ENCODE results near the gene KCNN4.
"Not testable (repeated sequence)": the region's sequence is repeated elsewhere in the genome, so short reads cannot be mapped to it uniquely, and the experiment has no call there.

Gene KCNN4

DNA sequence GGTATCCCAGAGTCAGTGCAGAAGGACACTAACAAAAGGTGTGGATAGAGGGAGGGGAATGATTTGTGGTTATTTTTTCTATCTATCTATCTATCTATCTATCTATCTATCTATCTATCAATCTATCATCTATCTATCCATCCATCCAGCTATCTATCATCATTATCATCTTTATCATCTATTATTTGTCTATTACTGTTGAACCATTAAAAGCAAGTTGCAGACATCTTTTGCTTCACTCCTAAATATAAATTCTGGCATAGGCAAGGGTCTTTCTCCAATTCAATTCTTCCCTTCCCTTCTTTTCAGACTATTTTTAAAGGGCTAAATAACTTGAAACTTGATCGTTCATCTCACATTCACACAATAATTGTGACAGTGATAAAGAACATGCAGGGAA is 31.5 kb upstream of the KCNN4 start:
- 0 out of 2 replicates have a peak, but pooled peaks cover 2% of the 10 kb centered on the region for H3K27me3 ChIP-seq (ENCODE audit: insufficient read depth, low read length)
- H3K9ac ChIP-seq (ENCODE audit: low read depth, low read length): no peak overlapping the region
- no peaks in the 10 kb centered on the region for H3K9me3 ChIP-seq (ENCODE audit: insufficient read depth, low read depth, low read length)
- H3K27ac ChIP-seq (ENCODE audit: low read depth, low read length): no peak overlapping the region
- no peaks in the 10 kb centered on the region for H3K36me3 ChIP-seq (ENCODE audit: insufficient read depth, low read length)
- 94% methylated on average over 1 of the region's 1 CpG for WGBS
- H3K4me3 ChIP-seq (ENCODE audit: low read length): no peak overlapping the region
- no peaks in the 10 kb centered on the region for H3K4me1 ChIP-seq (ENCODE audit: insufficient read depth, low read length)

DNA sequence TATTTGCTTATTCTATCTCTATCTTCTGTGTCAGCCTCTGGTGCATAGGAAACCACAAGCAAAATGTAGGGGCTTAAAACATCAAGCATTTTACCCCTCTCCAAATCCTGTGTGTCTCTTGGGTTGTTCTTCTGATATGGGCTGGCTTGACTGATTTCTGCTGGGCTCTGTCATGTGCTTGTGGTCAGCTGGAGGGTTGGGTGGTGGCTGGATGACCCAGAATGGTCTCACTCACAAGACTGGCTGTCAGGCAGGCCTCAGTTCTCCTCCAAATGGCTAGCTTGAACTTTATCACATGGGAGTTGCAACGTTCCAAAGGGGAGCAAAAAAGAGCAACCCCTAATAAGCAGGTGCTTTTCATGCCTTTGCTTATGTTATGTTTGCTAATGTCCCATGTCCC is 31.1 kb upstream of the KCNN4 start:
- H3K4me1 ChIP-seq (ENCODE audit: insufficient read depth, low read length): no peaks in the 10 kb centered on the region
- H3K4me3 ChIP-seq (ENCODE audit: low read length): no peak overlapping the region
- H3K9ac ChIP-seq (ENCODE audit: low read depth, low read length): no peak overlapping the region
- no peaks in the 10 kb centered on the region for H3K9me3 ChIP-seq (ENCODE audit: insufficient read depth, low read depth, low read length)
- H3K36me3 ChIP-seq (ENCODE audit: insufficient read depth, low read length): no peaks in the 10 kb centered on the region
- WGBS: 36% methylated on average over 1 of the region's 1 CpG
- H3K27ac ChIP-seq (ENCODE audit: low read depth, low read length): no peak overlapping the region
- H3K27me3 ChIP-seq (ENCODE audit: insufficient read depth, low read length): 0 out of 2 replicates have a peak, but pooled peaks cover 2% of the 10 kb centered on the region

DNA sequence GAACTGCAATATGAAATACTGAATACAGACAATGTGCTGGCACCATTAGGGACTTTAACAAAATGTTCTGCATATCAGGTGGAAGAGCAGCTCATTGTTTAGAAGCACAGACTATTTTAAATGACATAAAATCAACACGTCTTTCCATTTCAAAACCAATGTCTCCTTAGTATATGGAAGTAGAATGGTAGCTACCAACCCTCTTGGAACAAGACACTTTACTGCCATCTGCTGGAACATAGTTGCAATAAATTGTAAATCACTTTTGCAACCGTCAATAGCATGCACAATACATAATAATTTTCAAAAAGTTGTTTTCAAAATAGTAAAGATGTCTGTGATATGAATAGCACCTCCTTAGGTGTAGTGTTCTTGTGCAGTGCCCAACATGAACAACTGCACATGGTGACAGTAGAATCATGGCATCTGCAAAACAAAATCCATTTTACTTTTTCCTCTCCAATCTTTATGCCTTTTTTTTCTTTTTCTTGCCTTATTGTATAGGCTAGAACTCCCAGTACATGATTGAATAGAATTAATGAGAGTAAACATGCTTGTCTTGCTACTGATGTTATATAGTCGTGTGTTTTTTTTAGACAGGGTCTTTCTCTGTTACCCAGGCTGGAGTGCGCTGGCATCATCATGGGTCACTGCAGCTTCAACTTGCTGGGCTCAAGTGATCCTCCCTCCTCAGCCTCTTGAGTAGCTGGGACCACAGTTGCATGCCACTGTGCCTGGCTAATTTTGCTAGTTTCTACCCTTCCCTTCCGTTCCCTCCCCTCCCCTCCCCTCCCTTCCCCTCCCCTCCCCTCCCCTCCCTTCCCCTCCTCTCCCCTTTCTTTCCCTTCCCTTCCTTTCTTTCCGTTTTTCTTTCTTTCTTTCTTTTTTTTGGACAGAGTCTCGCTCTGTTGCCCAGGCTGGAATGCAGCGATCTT is 29.3 kb upstream of the KCNN4 start:
- Histone ChIP-seq H3K27ac (ENCODE audit: low read depth, low read length) (no peak overlapping the region), H3K27me3 (ENCODE audit: insufficient read depth, low read length) (0 out of 2 replicates have a peak, but pooled peaks cover 2% of the 10 kb centered on the region), H3K4me3 (ENCODE audit: low read length) (no peak overlapping the region), H3K9me3 (ENCODE audit: insufficient read depth, low read depth, low read length) (no peaks in the 10 kb centered on the region), H3K9ac (ENCODE audit: low read depth, low read length) (no peak overlapping the region), H3K36me3 (ENCODE audit: insufficient read depth, low read length) (no peaks in the 10 kb centered on the region), H3K4me1 (ENCODE audit: insufficient read depth, low read length) (no peaks in the 10 kb centered on the region)
- WGBS: 45% methylated on average over 5 of the region's 8 CpGs

DNA sequence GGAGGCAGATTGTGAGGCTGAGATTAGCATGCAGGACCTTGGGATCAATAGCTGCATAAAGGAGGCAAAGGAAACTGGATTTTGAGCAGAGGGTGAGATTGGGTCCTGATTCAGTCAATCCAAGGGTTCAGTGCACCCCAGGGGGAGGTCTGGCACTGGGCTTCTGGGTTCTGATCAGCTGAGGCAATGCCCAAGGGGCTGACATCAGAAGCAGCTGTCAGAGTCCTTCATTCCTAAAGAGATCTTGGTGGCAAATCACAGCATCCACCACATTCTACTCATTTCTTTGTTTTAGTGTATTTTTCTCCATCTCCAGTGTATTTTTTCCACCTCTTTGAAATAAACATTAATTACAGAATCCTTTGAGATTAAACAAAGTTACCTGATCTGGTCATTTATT is 26.9 kb upstream of the KCNN4 start:
- Histone ChIP-seq H3K27ac (ENCODE audit: low read depth, low read length) (no peak overlapping the region), H3K4me1 (ENCODE audit: insufficient read depth, low read length) (no peaks in the 10 kb centered on the region), H3K9ac (ENCODE audit: low read depth, low read length) (no peak overlapping the region), H3K9me3 (ENCODE audit: insufficient read depth, low read depth, low read length) (no peaks in the 10 kb centered on the region), H3K4me3 (ENCODE audit: low read length) (no peak overlapping the region), H3K36me3 (ENCODE audit: insufficient read depth, low read length) (no peaks in the 10 kb centered on the region), H3K27me3 (ENCODE audit: insufficient read depth, low read length) (no peaks in the 10 kb centered on the region)

DNA sequence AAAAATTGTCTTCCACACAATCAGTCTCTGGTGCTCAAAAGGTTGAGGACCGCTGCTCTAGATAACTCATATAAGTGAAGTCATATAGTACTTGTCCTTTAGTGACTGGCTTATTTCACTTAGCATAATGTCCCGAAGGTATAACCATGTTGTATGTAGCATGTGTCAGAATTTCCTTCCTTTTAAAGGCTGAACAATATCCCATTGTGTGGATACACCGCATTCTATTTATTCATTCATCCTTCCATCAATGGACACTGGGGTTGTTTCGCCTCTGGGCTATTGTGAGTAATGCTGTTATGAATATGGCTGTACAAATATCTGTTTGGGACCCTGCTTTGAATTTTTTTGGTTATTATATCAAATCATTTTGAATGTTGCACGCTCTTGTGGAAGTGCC is 26.1 kb upstream of the KCNN4 start:
- no peaks in the 10 kb centered on the region for H3K36me3 ChIP-seq (ENCODE audit: insufficient read depth, low read length)
- no peak overlapping the region for H3K27ac ChIP-seq (ENCODE audit: low read depth, low read length)
- H3K9ac ChIP-seq (ENCODE audit: low read depth, low read length): no peak overlapping the region
- no peaks in the 10 kb centered on the region for H3K27me3 ChIP-seq (ENCODE audit: insufficient read depth, low read length)
- H3K9me3 ChIP-seq (ENCODE audit: insufficient read depth, low read depth, low read length): no peaks in the 10 kb centered on the region
- WGBS: 100% methylated on average over 3 of the region's 5 CpGs
- no peak overlapping the region for H3K4me3 ChIP-seq (ENCODE audit: low read length)
- H3K4me1 ChIP-seq (ENCODE audit: insufficient read depth, low read length): no peaks in the 10 kb centered on the region

DNA sequence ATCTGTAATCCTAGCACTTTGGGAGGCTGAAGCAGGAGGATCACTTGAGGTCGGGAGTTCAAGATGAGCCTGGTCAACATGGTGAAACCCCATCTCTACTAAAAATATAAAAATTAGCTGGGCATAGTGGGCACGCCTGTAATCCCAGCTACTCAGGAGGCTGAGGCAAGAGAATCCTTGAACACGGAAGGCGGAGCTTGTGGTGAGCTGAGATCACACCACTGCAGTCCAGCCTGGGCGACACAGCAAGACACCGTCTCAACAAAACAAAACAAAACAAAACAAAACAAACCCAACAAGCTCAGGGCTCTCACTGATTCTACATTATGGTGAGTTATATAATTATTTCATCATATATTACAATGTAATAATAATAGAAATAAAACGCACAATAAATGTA is 25.6 kb upstream of the KCNN4 start:
- WGBS: 89% methylated on average over 7 of the region's 7 CpGs

DNA sequence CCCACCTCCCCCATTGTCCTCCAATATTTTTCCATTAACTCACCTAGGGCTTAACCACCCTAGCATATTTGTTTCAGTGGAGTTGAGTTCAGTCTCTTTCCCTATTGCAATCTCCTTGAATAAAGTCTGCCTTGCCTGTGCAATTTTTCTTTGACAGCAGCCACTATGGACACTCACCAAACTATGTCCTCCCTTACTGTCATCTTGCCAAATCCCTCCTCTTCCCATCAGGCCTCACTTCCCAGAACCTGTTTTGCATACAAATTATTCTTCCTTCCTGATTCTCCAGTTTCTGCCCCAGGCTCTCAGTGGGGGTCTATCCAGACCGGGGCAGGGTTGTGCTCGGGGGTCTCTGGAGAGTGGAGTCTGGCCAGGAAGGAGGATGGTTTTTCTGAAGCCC is 23.7 kb upstream of the KCNN4 start:
- Histone ChIP-seq H3K9ac (ENCODE audit: low read depth, low read length) (no peak overlapping the region), H3K4me1 (ENCODE audit: insufficient read depth, low read length) (no peaks in the 10 kb centered on the region), H3K4me3 (ENCODE audit: low read length) (no peak overlapping the region), H3K27ac (ENCODE audit: low read depth, low read length) (no peak overlapping the region), H3K27me3 (ENCODE audit: insufficient read depth, low read length) (peaks cover 11% of the 10 kb centered on the region), H3K9me3 (ENCODE audit: insufficient read depth, low read depth, low read length) (no peaks in the 10 kb centered on the region), H3K36me3 (ENCODE audit: insufficient read depth, low read length) (no peaks in the 10 kb centered on the region)
- 49% methylated on average over 2 of the region's 2 CpGs for WGBS

More for the DNA sequence above, 25.6 kb upstream of the KCNN4 start:
- H3K36me3 ChIP-seq (ENCODE audit: insufficient read depth, low read length); H3K27ac ChIP-seq (ENCODE audit: low read depth, low read length); H3K4me1 ChIP-seq (ENCODE audit: insufficient read depth, low read length); H3K9ac ChIP-seq (ENCODE audit: low read depth, low read length); H3K9me3 ChIP-seq (ENCODE audit: insufficient read depth, low read depth, low read length); H3K4me3 ChIP-seq (ENCODE audit: low read length); H3K27me3 ChIP-seq (ENCODE audit: insufficient read depth, low read length): not testable (repeated sequence)

DNA sequence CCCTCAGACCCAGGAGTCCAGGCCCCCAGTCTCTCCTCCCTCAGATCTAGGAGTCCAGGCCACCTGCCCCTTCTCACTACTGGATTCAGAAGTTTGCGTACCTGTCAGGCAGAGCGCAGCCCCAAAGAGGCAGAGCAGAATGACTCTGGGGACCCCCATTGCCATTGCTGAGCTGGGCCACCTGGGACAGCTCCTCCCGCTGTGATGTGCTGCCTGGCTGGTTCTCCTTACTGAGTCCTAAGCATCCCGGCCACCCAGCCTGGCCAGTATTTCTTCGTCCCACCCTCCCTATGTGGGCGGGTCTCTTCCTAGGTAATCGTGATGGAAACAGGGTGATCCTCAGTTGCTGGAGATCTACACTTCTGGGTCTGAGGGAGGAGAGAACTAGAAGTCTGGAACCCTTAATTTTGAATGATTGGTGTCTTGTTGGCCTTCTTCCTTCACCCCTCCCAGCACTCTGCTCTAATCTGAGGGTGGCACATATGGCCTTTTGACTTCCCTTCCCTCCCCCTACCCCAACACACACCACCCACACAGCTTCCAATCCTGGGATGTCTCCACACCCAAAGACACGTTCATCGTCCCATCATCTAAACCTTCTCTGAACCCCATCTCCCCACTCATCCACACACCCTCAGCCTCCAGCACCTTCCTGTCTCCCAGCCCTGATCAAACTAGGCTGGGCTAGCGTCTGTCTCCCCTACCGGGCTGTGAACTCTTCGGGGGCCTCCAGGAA is 21.6 kb upstream of the KCNN4 start, which contains the start of gene LYPD5:
Gene LYPD5, minus strand, starts transcription at position 232 of the 736 bp plus-strand sequence. Its CDS starts 67 bp downstream, at position 165.
- H3K4me3 ChIP-seq (ENCODE audit: low read length): no peak within 1 kb of the TSS
- no peaks in the 10 kb centered on the region for H3K36me3 ChIP-seq (ENCODE audit: insufficient read depth, low read length)
- 63% methylated on average over 12 of the region's 12 CpGs for WGBS
- peaks cover 32% of the 10 kb centered on the region for H3K27me3 ChIP-seq (ENCODE audit: insufficient read depth, low read length)
- H3K4me1 ChIP-seq (ENCODE audit: insufficient read depth, low read length): no peaks in the 10 kb centered on the region
- no peak within 1 kb of the TSS for H3K27ac ChIP-seq (ENCODE audit: low read depth, low read length)
- H3K9ac ChIP-seq (ENCODE audit: low read depth, low read length): no peak within 1 kb of the TSS
- no peaks in the 10 kb centered on the region for H3K9me3 ChIP-seq (ENCODE audit: insufficient read depth, low read depth, low read length)

DNA sequence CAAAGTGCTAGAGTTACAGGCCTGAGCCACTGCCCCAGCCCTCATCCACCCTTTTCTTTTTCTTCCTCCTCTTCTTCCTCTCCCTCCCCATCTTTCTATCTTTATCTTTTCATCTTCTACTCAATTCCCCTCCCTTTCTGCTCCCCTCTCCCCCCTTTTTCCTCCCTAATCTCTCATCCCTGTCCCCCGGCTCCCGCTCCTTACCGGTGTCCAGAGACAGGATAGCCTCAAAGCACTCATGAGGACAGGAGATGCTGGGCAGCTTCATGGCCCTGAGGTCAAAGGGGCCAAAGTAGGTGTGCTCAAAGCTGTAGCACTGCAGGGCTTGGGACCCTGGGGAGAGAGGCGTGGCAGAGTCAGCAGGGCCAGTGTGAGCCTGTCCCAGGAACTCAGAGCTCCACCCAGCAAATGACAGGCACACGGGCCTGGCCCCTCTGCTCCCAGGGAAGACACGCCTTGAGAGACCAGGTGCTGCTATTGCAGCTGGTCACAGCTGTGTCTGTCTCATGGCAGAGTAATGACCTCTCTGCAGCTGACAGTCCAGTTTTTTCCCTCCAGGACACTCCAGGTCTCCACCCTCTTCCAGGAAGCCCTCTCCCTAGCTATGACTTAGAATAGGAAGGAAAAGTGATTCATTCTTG is 18.8 kb upstream of the KCNN4 start:
- 61% methylated on average over 6 of the region's 6 CpGs for WGBS
- peak overlapping the region; percentile 65; the same call in 1 of the 2 replicates for H3K4me3 ChIP-seq (ENCODE audit: low read length)
- H3K9ac ChIP-seq (ENCODE audit: low read depth, low read length): no peak overlapping the region
- H3K36me3 ChIP-seq (ENCODE audit: insufficient read depth, low read length): no peaks in the 10 kb centered on the region
- H3K27ac ChIP-seq (ENCODE audit: low read depth, low read length): no peak overlapping the region
- peaks cover 55% of the 10 kb centered on the region for H3K27me3 ChIP-seq (ENCODE audit: insufficient read depth, low read length)
- H3K4me1 ChIP-seq (ENCODE audit: insufficient read depth, low read length): no peaks in the 10 kb centered on the region
- H3K9me3 ChIP-seq (ENCODE audit: insufficient read depth, low read depth, low read length): no peaks in the 10 kb centered on the region

DNA sequence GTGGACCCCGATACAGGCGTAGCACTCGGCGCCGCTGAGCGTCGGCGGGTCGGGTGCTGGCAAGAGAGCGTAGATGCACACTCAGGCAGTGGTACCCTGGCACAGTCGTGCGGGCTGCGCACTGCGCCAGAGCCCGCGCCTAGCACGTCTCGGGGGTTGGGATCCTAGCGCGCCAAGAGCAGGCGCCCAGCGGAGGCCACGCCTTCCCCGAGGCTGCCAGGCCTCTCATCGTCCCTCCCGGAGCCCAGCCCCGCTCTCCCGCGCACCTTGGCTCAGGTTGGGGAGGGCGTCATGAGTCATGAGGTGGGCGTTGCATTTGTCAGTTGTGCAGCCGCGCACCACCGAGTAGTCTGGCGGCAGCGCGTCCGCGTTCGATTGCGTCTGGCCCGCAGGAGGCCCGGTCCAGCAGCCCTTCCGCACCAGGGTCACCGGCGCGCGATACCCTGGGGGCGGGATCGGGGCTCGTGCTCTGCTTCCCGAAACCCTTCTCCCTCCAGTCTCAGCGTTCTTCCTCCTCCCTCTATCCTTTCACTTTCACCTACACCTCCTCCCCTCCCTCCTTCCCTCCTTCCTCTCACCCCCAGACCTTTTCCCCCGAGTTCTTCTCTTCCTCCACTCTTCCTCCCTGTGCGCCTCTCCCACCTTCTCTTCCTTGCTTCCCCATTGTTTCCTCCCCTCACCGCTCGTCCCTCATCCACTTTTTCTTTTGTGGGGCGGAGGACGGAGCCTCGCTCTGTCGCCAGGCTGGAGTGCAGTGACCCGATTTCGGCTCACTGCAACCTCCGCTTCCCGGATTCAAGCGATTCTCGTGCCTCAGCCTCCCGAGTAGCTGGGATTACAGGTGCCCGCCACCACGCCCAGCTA is 18.0 kb upstream of the KCNN4 start:
- 10% methylated on average over 70 of the region's 70 CpGs for WGBS

More for the DNA sequence above, 18.0 kb upstream of the KCNN4 start:
- Histone ChIP-seq H3K27ac (ENCODE audit: low read depth, low read length) (no peak overlapping the region), H3K36me3 (ENCODE audit: insufficient read depth, low read length) (no peaks in the 10 kb centered on the region), H3K4me3 (ENCODE audit: low read length) (peak overlapping the region; percentile 65), H3K4me1 (ENCODE audit: insufficient read depth, low read length) (no peaks in the 10 kb centered on the region), H3K9ac (ENCODE audit: low read depth, low read length) (0 out of 2 replicates have a peak overlapping the region, but pooled peaks have one; percentile 21), H3K27me3 (ENCODE audit: insufficient read depth, low read length) (peaks cover 61% of the 10 kb centered on the region), H3K9me3 (ENCODE audit: insufficient read depth, low read depth, low read length) (no peaks in the 10 kb centered on the region)
